Osteoblast (primary cell): ENCODE data around the gene ATRNL1. TPM values are rescaled to one million over a fixed set of nuclear protein-coding genes. Genes with fewer than 3 reads are reported as not detected.
"Not testable (repeated sequence)": the region's sequence is repeated elsewhere in the genome, so short reads cannot be mapped to it uniquely, and the experiment has no call there.

Experiments
- DNase-seq: peaks from one replicate; pipeline ENCODE4 v3.0.0; 2011; ENCODE audit warnings: low spot score, mixed read lengths; ENCODE audit not compliant: insufficient read length; ENCODE audit errors: missing footprints
- H2AFZ ChIP-seq: 2 replicates; pipeline ENCODE4 v1.6.0; 2011; ENCODE audit warnings: mild to moderate bottlenecking, low read length
- H3K27ac ChIP-seq: 2 replicates; pipeline ENCODE4 v1.5.1; 2011; ENCODE audit warnings: mild to moderate bottlenecking, low read depth, low read length, moderate library complexity
- H3K27me3 ChIP-seq: 2 replicates; pipeline ENCODE4 v1.6.0; 2012; ENCODE audit warnings: mild to moderate bottlenecking, control low read depth, inconsistent platforms, low read length, moderate library complexity; ENCODE audit not compliant: insufficient read depth
- H3K36me3 ChIP-seq: 2 replicates; pipeline ENCODE4 v1.5.1; 2011; ENCODE audit warnings: mild to moderate bottlenecking, low read length, control low read depth, moderate library complexity; ENCODE audit not compliant: insufficient read depth
- H3K4me1 ChIP-seq: 2 replicates; pipeline ENCODE4 v1.5.1; 2011; ENCODE audit warnings: mild to moderate bottlenecking, low read length, control low read depth, moderate library complexity; ENCODE audit not compliant: insufficient read depth
- H3K4me2 ChIP-seq: 2 replicates; pipeline ENCODE4 v1.6.0; 2011; ENCODE audit warnings: mild to moderate bottlenecking, low read length; ENCODE audit not compliant: insufficient read depth
- H3K4me3 ChIP-seq: fragments of 200-600 bp; sonication (generic); 3 replicates; pipeline ENCODE4 v1.5.1; 2012; ENCODE audit warnings: mild to moderate bottlenecking, low read length, inconsistent platforms; ENCODE audit not compliant: insufficient read depth
- H3K79me2 ChIP-seq: 2 replicates; pipeline ENCODE4 v1.6.0; 2012; ENCODE audit warnings: mild to moderate bottlenecking, low read length, control low read depth, inconsistent platforms; ENCODE audit not compliant: insufficient read depth
- H3K9me3 ChIP-seq: 2 replicates; pipeline ENCODE4 v1.5.1; 2011; ENCODE audit warnings: low read depth, low read length, control low read depth
- H4K20me1 ChIP-seq: 2 replicates; pipeline ENCODE4 v1.6.0; 2012; ENCODE audit warnings: mild to moderate bottlenecking, low read length, control low read depth; ENCODE audit not compliant: insufficient read depth
- total RNA-seq: library from RNA; depleted of rRNA; stranded (reverse); fragments of >200 nt; gene quantifications from 2 replicates; pipeline ENCODE4 v1.2.3, GENCODE V29; 2012
- TF ChIP-seq, protein P1 (sequence below): IDR thresholded peaks from 2 replicates; pipeline ENCODE4 v1.5.1; 2011; ENCODE audit warnings: mild to moderate bottlenecking, low read depth, low read length, moderate library complexity; ENCODE audit errors: extremely low read depth

ATRNL1 gene
- total RNA-seq, 1 donor = 1.4 TPM

- Histone ChIP-seq H3K4me3 (no peak overlapping the region), H3K4me1 (no peaks in the 10 kb centered on the region), H3K9me3 (no peaks in the 10 kb centered on the region), H3K36me3 (no peaks in the 10 kb centered on the region), H2AFZ (no peak overlapping the region), H3K27ac (no peak overlapping the region), H4K20me1 (no peaks in the 10 kb centered on the region), H3K27me3 (no peaks in the 10 kb centered on the region), H3K79me2 (no peaks in the 10 kb centered on the region), H3K4me2 (no peak overlapping the region)
- TF ChIP-seq, protein P1, sequence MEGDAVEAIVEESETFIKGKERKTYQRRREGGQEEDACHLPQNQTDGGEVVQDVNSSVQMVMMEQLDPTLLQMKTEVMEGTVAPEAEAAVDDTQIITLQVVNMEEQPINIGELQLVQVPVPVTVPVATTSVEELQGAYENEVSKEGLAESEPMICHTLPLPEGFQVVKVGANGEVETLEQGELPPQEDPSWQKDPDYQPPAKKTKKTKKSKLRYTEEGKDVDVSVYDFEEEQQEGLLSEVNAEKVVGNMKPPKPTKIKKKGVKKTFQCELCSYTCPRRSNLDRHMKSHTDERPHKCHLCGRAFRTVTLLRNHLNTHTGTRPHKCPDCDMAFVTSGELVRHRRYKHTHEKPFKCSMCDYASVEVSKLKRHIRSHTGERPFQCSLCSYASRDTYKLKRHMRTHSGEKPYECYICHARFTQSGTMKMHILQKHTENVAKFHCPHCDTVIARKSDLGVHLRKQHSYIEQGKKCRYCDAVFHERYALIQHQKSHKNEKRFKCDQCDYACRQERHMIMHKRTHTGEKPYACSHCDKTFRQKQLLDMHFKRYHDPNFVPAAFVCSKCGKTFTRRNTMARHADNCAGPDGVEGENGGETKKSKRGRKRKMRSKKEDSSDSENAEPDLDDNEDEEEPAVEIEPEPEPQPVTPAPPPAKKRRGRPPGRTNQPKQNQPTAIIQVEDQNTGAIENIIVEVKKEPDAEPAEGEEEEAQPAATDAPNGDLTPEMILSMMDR = no peak
- no peak for DNase-seq
Observed at GRCh38 chr10:115173915-115174443, 80.8 kb downstream of the ATRNL1 start.

- peak overlapping the region; percentile 59 for H3K4me3 ChIP-seq
- H3K27me3 ChIP-seq, H4K20me1 ChIP-seq, H3K4me1 ChIP-seq, DNase-seq, H3K36me3 ChIP-seq, H3K9me3 ChIP-seq, H3K27ac ChIP-seq, H3K79me2 ChIP-seq: not testable (repeated sequence)
- H3K4me2 ChIP-seq = peak overlapping the region; percentile 39
- H2AFZ ChIP-seq = peak overlapping the region; percentile 50
Observed at GRCh38 chr10:115207276-115207675, 114.1 kb downstream of the ATRNL1 start.

- Histone ChIP-seq H2AFZ (no peak overlapping the region), H3K36me3 (no peaks in the 10 kb centered on the region)
- DNase-seq = no peak
Observed at GRCh38 chr10:115209133-115209532, 116.0 kb downstream of the ATRNL1 start.

DNA sequence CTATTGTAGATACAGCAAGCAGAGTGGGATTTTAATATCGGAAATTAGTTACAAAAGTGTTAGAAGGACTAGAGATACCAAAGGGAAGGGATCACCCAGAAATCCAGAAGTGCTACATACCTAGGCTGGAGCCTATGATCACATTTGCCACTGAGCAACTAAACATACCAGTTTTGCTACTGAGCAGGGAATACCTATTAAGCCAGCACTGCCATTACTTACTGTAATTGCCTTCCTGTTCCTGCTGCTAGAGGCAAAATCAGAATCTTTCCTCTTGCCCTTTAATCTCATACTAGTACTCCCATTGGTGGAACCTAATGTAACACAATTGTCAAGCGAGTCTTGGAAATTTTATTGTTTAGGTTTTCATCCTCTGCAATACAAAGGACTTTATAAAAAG, 121.7 kb downstream of the ATRNL1 start:
- H3K79me2 ChIP-seq = no peaks in the 10 kb centered on the region
- TF ChIP-seq, protein P1 = no peak

More at GRCh38 chr10:115209133-115209532, 116.0 kb downstream of the ATRNL1 start:
- TF ChIP-seq, protein P1 = no peak
- Histone ChIP-seq H3K4me2 (no peak overlapping the region), H3K27me3 (no peaks in the 10 kb centered on the region), H3K4me1 (no peaks in the 10 kb centered on the region), H3K4me3 (no peak overlapping the region), H4K20me1 (no peaks in the 10 kb centered on the region), H3K9me3 (no peaks in the 10 kb centered on the region), H3K27ac (no peak overlapping the region), H3K79me2 (no peaks in the 10 kb centered on the region)

More for the DNA sequence above, 121.7 kb downstream of the ATRNL1 start:
- Histone ChIP-seq H2AFZ (no peak overlapping the region), H3K27ac (no peak overlapping the region), H3K4me3 (no peak overlapping the region), H3K27me3 (no peaks in the 10 kb centered on the region), H4K20me1 (no peaks in the 10 kb centered on the region), H3K4me1 (no peaks in the 10 kb centered on the region), H3K4me2 (no peak overlapping the region), H3K9me3 (no peaks in the 10 kb centered on the region), H3K36me3 (no peaks in the 10 kb centered on the region)
- no peak for DNase-seq
